ENCODE results near the gene HM13. TPM values are rescaled to one million over a fixed set of nuclear protein-coding genes. Genes with fewer than 3 reads are reported as not detected.
"Not testable (repeated sequence)": the region's sequence is repeated elsewhere in the genome, so short reads cannot be mapped to it uniquely, and the experiment has no call there.

Gene HM13
- total and polyA plus RNA-seq, 3 donors from 2014 or later, result 68.7 to 97.5 (median 86.7) TPM

DNA sequence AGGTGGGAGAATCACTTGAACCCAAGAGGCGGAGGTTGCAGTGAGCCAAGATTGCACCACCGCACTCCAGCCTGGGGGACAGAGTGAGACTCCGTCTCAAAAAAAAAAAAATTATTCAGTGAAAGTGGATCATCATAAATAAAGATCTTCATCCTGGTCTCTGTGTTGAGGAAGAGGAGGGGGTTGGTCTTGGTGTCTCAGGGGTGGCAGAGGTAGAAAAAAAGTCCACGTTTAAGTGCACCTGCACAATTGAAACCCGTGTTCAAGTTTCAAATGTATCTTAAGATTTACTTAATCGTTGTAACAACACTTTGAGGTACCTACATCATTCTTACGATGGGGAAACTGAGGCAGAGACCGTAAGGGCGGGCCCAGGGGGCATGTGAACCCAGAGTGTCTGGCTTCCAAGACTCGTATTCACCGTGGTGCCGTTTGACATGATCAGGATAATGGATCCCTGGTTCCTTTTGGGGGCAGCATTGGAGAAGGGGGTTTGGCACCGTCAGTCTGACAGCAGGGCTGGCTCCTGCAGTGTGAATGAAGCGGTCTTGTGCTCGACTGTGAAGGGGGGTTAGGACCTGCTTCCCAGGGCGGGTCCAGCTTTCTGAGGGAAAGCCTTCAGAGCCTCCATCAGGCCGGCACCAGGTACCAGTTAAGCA lies 57.9 kb downstream of the HM13 start:
- TF ChIP-seq POLR2A (IDR thresholded peaks at IDR 0.05) (no peak), CTCF (IDR thresholded peaks at IDR 0.05) (no peak)
- no peaks in the 10 kb centered on the region for H3K9me3 ChIP-seq
- peaks cover 9% of the 10 kb centered on the region for H3K4me1 ChIP-seq
- H3K27ac ChIP-seq, result peak overlapping the region; percentile 80 to 92
- H3K27me3 ChIP-seq, result no peaks in the 10 kb centered on the region
- H3K4me3 ChIP-seq, result peak overlapping the region; percentile 55 to 68
- no peaks in the 10 kb centered on the region for H3K36me3 ChIP-seq (ENCODE audit: low read depth, missing control alignments)
- intact Hi-C loops (cut with DNase I; ENCODE audit: low total_unique reads), result no loop called here
- 27 to 29% methylated on average over 16 to 17 of the region's 17 CpGs for WGBS, 2 donors
- no peak for DNase-seq

GRCh38 chr20:31572701-31573554 lies 58.7 kb downstream of the HM13 start:
- DNase-seq, result peak; percentile 92
- H3K36me3 ChIP-seq (ENCODE audit: low read depth, missing control alignments), result no peaks in the 10 kb centered on the region
- peaks cover 9% of the 10 kb centered on the region for H3K4me1 ChIP-seq
- intact Hi-C loops (cut with DNase I; ENCODE audit: low total_unique reads), result no loop called here
- H3K27me3 ChIP-seq, result no peaks in the 10 kb centered on the region
- 1 to 2% methylated on average over 13 to 50 of the region's 63 CpGs for WGBS, 2 donors
- H3K9me3 ChIP-seq, result no peaks in the 10 kb centered on the region
- TF ChIP-seq CTCF (IDR thresholded peaks at IDR 0.05) (no peak), POLR2A (IDR thresholded peaks at IDR 0.05) (no peak)
- peak overlapping the region; percentile 55 to 68 for H3K4me3 ChIP-seq
- peak overlapping the region; percentile 80 to 92 for H3K27ac ChIP-seq

GRCh38 chr20:31573555-31574321 lies 59.5 kb downstream of the HM13 start:
- intact Hi-C loops (cut with DNase I; ENCODE audit: low total_unique reads), result no loop called here
- H3K9me3 ChIP-seq, result no peaks in the 10 kb centered on the region
- no peaks in the 10 kb centered on the region for H3K27me3 ChIP-seq
- peak overlapping the region; percentile 67 to 92 for H3K27ac ChIP-seq
- WGBS, 2 donors, result 28 to 29% methylated on average over 19 of the region's 19 CpGs
- no peak for TF ChIP-seq CTCF (IDR thresholded peaks at IDR 0.05)
- TF ChIP-seq POLR2A (IDR thresholded peaks at IDR 0.05), result no peak
- peak overlapping the region; percentile 55 to 68 for H3K4me3 ChIP-seq
- no peak for DNase-seq
- no peaks in the 10 kb centered on the region for H3K36me3 ChIP-seq (ENCODE audit: low read depth, missing control alignments)
- H3K4me1 ChIP-seq, result peaks cover 9% of the 10 kb centered on the region

DNA sequence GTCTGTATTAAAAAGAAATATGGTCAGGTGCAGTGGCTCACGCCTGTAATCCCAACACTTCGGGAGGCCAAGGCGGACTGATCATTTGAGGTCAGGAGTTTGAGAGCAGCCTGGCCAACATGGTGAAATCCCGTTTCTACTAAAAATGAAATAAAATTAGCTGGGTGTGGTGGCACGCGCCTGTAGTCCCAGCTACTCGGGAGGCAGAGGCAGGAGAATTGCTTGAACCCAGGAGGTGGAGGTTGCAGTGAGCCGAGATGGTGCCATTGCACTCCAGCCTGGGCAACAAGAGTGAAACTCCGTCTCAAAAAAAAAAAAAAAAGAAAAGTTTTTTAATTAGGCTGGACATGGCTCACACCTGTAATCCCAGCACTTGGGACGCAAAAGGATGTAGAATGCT lies 60.7 kb downstream of the HM13 start:
- intact Hi-C loops (cut with DNase I; ENCODE audit: low total_unique reads); H3K36me3 ChIP-seq (ENCODE audit: low read depth, missing control alignments); DNase-seq; H3K9me3 ChIP-seq; H3K4me1 ChIP-seq; H3K4me3 ChIP-seq; H3K27ac ChIP-seq; H3K27me3 ChIP-seq: not testable (repeated sequence)
- WGBS, 2 donors, result 93 to 97% methylated on average over 10 of the region's 10 CpGs

DNA sequence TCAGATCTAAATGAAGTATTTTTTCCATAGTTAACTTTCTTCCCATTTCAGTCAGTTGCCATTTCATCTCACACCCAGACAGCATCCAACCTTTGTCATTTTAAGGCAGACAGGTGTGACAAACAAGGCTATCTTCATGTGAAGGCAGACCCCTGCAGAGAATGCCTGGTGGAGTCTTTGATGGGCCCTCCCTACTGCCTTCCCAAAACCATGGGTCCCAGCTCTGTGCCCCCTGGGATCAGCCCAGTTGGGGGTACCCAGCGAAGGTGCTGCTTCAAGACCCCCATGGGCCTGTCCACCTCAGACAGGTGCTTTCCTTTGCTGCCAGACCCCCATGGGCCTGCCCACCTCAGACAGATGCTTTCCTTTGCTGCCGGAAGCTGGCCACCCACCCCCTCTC lies 62.5 kb downstream of the HM13 start:
- 52 to 71% methylated on average over 1 to 2 of the region's 2 CpGs for WGBS, 2 donors
- no peaks in the 10 kb centered on the region for H3K36me3 ChIP-seq (ENCODE audit: low read depth, missing control alignments)
- H3K9me3 ChIP-seq, result no peaks in the 10 kb centered on the region
- no peaks in the 10 kb centered on the region for H3K27me3 ChIP-seq
- intact Hi-C loops (cut with DNase I; ENCODE audit: low total_unique reads), result no loop called here
- H3K4me3 ChIP-seq, result no peak overlapping the region
- H3K4me1 ChIP-seq, result peaks cover 9% of the 10 kb centered on the region
- no peak overlapping the region for H3K27ac ChIP-seq
- TF ChIP-seq POLR2A (IDR thresholded peaks at IDR 0.05), result no peak
- TF ChIP-seq CTCF (IDR thresholded peaks at IDR 0.05), result no peak
- DNase-seq, result no peak

Measured in testis (tissue), 3 donors.